Body of pancreas (tissue), 4 donors: ENCODE results near the gene TINAGL1.

Experiments
- CTCF ChIP-seq, 7 experiments: fragments of 450-650 bp in 4 of 7; fragments of 200-600 bp in 3 of 7; sonication (generic) in 3 of 7; IDR thresholded peaks; one replicate each; pipeline ENCODE4 v1.5.1; 2016 to 2019; ENCODE audit warnings: antibody characterized with exemption in 7 of 7
- POLR2A ChIP-seq, 3 donors: fragments of 450-650 bp; IDR thresholded peaks; one replicate each; pipeline ENCODE4 v1.6.1; 2016; ENCODE audit warnings: antibody characterized with exemption in 3 of 3, mild to moderate bottlenecking in 2 of 3

- TF ChIP-seq CTCF (IDR thresholded peaks at IDR 0.05) = no peak
- TF ChIP-seq POLR2A (IDR thresholded peaks at IDR 0.05) = no peak
Observed at GRCh38 chr1:31570228-31570627, 6.1 kb upstream of the TINAGL1 start.
